DND-41 (cell line): ENCODE results near the gene ADAMTS19.

Experiments used
- ATAC-seq: fragments of 200-7000 bp; cut with Tn5 transposase; 3 replicates; pipeline ENCODE4 v1.9.1; 2021; ENCODE audit warnings: low read depth; ENCODE audit not compliant: insufficient read depth
- DNase-seq: peaks from one replicate; pipeline ENCODE4 v3.0.0-alpha.2; 2020
- H2AFZ ChIP-seq: 2 replicates; pipeline ENCODE4 v1.6.0; 2012; ENCODE audit warnings: low read depth, low read length
- H3K27ac ChIP-seq: 2 replicates; pipeline ENCODE4 v1.5.1; 2012; ENCODE audit warnings: low read length, inconsistent platforms
- H3K27me3 ChIP-seq: fragments of 200-600 bp; sonication (generic); 2 replicates; pipeline ENCODE4 v1.6.0; 2012; ENCODE audit warnings: low read length, mild to moderate bottlenecking, inconsistent platforms; ENCODE audit not compliant: insufficient read depth, poor library complexity
- H3K36me3 ChIP-seq: 2 replicates; pipeline ENCODE4 v1.5.1; 2012; ENCODE audit warnings: low read length, inconsistent platforms; ENCODE audit not compliant: insufficient read depth
- H3K4me1 ChIP-seq: 2 replicates; pipeline ENCODE4 v1.5.1; 2012; ENCODE audit warnings: mild to moderate bottlenecking, low read length; ENCODE audit not compliant: insufficient read depth
- H3K4me2 ChIP-seq: 2 replicates; pipeline ENCODE4 v1.6.0; 2012; ENCODE audit warnings: mild to moderate bottlenecking, moderate library complexity, low read length, inconsistent platforms; ENCODE audit not compliant: insufficient read depth
- H3K4me3 ChIP-seq, 2 experiments: fragments of 200-600 bp in 1 of 2; shearing (Covaris generic) in 1 of 2; 2 replicates each; pipeline ENCODE4 v1.5.1; 2012 to 2016; ENCODE audit warnings: inconsistent platforms in 2 of 2, low read length in 2 of 2, mild to moderate bottlenecking in 2 of 2, low read depth in 1 of 2, moderate library complexity in 1 of 2
- H3K79me2 ChIP-seq: 2 replicates; pipeline ENCODE4 v1.6.0; 2012; ENCODE audit warnings: low read length, inconsistent platforms; ENCODE audit not compliant: insufficient read depth
- H3K9ac ChIP-seq: 2 replicates; pipeline ENCODE4 v1.6.0; 2012; ENCODE audit warnings: low read depth, mild to moderate bottlenecking, inconsistent platforms, low read length, moderate library complexity
- H3K9me3 ChIP-seq: 2 replicates; pipeline ENCODE4 v1.5.1; 2012; ENCODE audit warnings: low read length, moderate library complexity, mild to moderate bottlenecking, inconsistent platforms; ENCODE audit not compliant: insufficient read depth, severe bottlenecking
- H4K20me1 ChIP-seq: 2 replicates; pipeline ENCODE4 v1.6.0; 2012; ENCODE audit warnings: low read length; ENCODE audit not compliant: insufficient read depth
- EZH2 ChIP-seq: IDR thresholded peaks from 3 replicates; pipeline ENCODE4 v1.6.1; 2012; ENCODE audit warnings: borderline replicate concordance, low read depth, mild to moderate bottlenecking, moderate library complexity, low read length, inconsistent platforms; ENCODE audit not compliant: severe bottlenecking
- TF ChIP-seq, protein P1 (sequence below): IDR thresholded peaks from 2 replicates; pipeline ENCODE4 v1.5.1; 2012; ENCODE audit warnings: borderline replicate concordance, low read length, moderate library complexity, mild to moderate bottlenecking; ENCODE audit not compliant: poor library complexity, severe bottlenecking; ENCODE audit errors: extremely low read depth

The ADAMTS19 gene

DNA sequence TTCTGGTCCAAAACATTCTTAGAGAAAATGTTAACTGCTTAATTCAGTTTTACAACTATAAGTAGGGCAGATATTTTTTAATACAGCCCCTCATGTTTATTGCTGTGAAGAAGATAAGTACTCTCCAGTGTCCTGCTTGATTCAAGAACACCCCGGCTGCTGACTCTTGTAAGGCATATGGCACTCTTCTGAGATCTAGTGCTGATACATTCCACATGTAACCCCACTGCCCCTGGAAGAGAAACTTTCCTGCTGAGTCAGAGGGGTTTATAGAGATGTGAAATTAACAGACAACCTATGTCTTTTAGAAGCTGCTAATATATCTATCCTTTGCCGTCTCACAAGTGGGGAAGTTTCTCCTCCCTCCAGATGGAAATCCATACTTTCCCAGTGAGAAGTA is 286.8 kb downstream of the ADAMTS19 start:
- TF ChIP-seq, protein P1, sequence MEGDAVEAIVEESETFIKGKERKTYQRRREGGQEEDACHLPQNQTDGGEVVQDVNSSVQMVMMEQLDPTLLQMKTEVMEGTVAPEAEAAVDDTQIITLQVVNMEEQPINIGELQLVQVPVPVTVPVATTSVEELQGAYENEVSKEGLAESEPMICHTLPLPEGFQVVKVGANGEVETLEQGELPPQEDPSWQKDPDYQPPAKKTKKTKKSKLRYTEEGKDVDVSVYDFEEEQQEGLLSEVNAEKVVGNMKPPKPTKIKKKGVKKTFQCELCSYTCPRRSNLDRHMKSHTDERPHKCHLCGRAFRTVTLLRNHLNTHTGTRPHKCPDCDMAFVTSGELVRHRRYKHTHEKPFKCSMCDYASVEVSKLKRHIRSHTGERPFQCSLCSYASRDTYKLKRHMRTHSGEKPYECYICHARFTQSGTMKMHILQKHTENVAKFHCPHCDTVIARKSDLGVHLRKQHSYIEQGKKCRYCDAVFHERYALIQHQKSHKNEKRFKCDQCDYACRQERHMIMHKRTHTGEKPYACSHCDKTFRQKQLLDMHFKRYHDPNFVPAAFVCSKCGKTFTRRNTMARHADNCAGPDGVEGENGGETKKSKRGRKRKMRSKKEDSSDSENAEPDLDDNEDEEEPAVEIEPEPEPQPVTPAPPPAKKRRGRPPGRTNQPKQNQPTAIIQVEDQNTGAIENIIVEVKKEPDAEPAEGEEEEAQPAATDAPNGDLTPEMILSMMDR: no peak
- TF ChIP-seq EZH2: no peak
- no peak for ATAC-seq

DNA sequence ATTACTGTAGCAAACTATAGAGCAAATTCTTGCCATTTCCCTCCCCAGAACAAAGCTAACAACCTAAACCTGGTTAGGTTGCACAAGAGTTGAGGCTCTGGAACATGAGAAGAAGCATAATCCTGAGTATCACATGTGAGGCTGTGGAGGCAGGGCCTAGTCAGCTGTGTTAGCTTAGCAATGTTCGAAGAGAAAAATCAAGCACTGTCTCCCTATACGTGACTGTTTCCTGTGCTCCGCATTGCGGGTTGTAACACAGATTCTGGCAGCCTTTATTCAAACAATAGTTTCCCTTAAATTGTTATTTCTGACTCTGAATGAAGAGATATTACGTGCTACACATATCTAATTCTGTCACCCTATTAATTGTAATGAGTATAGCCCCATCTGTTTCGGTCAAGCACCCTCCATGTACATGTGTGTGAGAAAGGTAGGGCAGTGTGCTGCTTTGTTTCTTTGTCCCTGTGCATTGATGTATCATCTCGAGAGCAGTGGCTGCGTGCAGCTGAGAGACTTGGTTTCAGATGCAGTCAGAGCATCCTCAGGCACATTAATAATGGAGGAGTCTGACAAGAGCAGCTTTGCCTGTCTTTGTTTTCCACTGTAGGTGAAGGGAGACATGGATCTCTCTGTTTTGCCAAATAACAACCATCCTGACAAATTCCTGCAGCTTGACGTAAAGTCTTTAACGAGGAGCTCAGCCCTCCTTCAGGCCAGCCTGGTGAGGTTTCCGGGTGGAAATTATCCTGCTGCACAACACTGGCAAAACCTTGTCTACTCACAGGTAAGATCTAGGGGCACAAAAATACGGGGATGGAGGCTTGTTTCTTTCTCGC is 287.7 kb downstream of the ADAMTS19 start, which contains the start of gene MINAR2:
Gene MINAR2, plus strand, starts transcription at position 523 of the 836 bp plus-strand sequence. Its CDS starts 97 bp downstream, at position 620.
- H3K27me3 ChIP-seq: no peaks in the 10 kb centered on the region
- TF ChIP-seq, protein P1: no peak
- no peak for TF ChIP-seq EZH2
- H2AFZ ChIP-seq: no peak within 1 kb of the TSS
- no peak for DNase-seq
- ATAC-seq: no peak
- no peaks in the 10 kb centered on the region for H3K79me2 ChIP-seq
- no peaks in the 10 kb centered on the region for H3K4me1 ChIP-seq
- no peak within 1 kb of the TSS for H3K4me3 ChIP-seq
- H3K27ac ChIP-seq: no peak within 1 kb of the TSS
- H3K9me3 ChIP-seq: no peaks in the 10 kb centered on the region
- H3K36me3 ChIP-seq: no peaks in the 10 kb centered on the region
- no peak within 1 kb of the TSS for H3K9ac ChIP-seq
- no peak within 1 kb of the TSS for H3K4me2 ChIP-seq
- H4K20me1 ChIP-seq: no peaks in the 10 kb centered on the region

More for the DNA sequence above, 286.8 kb downstream of the ADAMTS19 start:
- no peak overlapping the region for H3K4me3 ChIP-seq
- no peaks in the 10 kb centered on the region for H3K79me2 ChIP-seq
- no peak overlapping the region for H3K27ac ChIP-seq
- H3K36me3 ChIP-seq: no peaks in the 10 kb centered on the region
- no peaks in the 10 kb centered on the region for H3K9me3 ChIP-seq
- DNase-seq: no peak
- H2AFZ ChIP-seq: no peak overlapping the region
- no peaks in the 10 kb centered on the region for H3K4me1 ChIP-seq
- no peak overlapping the region for H3K4me2 ChIP-seq
- no peaks in the 10 kb centered on the region for H4K20me1 ChIP-seq
- no peak overlapping the region for H3K9ac ChIP-seq
- no peaks in the 10 kb centered on the region for H3K27me3 ChIP-seq

DNA sequence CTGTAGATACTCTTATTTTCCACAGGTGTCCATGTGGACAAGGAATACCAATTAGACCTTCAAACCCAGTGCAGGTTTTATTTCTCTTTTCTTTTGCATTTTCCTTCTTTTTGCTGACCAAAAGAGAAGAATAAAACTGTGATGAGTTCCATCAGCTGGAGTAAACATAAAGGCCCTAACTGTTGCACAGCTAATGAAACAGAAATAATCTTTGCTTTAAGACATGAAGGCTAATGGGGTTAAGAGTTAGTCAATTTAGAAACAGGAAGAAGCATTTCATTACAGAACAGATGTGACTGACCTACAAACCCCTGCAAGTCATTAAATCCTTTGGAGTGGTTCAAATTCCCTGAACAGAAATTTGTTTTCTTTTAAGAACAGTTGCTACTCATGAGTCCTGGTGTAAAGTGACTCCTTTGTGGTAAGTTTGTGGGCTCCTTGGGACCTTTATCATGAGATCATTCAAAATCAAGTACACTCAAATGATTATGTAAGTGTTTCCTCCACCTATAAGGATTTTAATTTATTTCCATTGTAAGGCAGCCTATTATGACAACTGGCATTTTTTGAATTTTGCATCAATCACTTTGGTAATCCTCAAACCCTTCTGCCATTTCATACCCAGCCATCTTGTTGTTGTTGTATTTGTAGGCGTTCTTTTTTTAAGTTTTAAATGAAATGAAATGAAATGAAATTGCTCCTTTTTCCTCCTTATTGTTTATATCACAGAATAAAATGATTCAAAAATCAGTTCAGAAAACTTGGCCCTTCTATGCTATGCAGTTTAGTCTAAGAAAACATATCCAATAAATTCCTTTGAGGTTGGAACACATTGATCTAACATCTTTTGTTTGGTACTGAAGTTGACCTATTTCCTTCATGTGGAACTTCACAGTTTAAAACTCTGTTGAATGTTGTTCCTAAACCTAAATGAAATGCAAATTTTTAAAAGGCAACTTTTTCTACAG is 289.1 kb downstream of the ADAMTS19 start:
- H2AFZ ChIP-seq: no peak overlapping the region
- no peaks in the 10 kb centered on the region for H3K9me3 ChIP-seq
- no peaks in the 10 kb centered on the region for H3K79me2 ChIP-seq
- DNase-seq (no peak), ATAC-seq (no peak)
- H3K4me2 ChIP-seq: no peak overlapping the region
- no peaks in the 10 kb centered on the region for H4K20me1 ChIP-seq
- no peak overlapping the region for H3K4me3 ChIP-seq
- H3K9ac ChIP-seq: no peak overlapping the region
- H3K4me1 ChIP-seq: no peaks in the 10 kb centered on the region
- no peak for TF ChIP-seq EZH2
- H3K36me3 ChIP-seq: no peaks in the 10 kb centered on the region
- no peaks in the 10 kb centered on the region for H3K27me3 ChIP-seq
- no peak overlapping the region for H3K27ac ChIP-seq
